ENCODE results near the gene XYLT1.
A peak's percentile ranks its signal among the peaks of the same experiment; 100 is the strongest.

XYLT1 gene

DNA sequence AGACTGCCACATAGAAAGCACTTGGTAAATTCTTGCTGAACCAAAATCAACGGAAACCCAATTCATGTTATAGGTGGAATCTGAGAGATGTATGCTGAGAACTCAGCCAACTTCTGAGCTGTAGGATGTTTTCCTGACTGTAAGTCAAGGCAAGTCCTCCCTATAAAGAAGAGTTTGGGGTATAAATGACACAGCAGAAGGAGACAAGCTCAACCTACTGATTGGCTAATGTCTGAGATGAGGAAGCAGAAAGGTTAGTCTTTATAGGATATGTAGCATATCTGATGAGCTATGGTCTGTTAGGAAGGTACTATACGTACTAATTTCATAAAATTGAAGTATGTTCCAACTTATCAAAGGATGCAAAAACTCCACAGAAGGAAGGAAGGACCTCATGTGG lies 99.5 kb downstream of the XYLT1 start:
- DNase-seq (ENCODE audit: low spot score): no peak

GRCh38 chr16:17370731-17371285 lies 100.0 kb downstream of the XYLT1 start:
- no peak for DNase-seq (ENCODE audit: low spot score)

GRCh38 chr16:17370223-17370707 lies 100.5 kb downstream of the XYLT1 start:
- no peak for DNase-seq (ENCODE audit: low spot score)

GRCh38 chr16:17369421-17370222 lies 101.1 kb downstream of the XYLT1 start:
- peak; percentile 89 for DNase-seq (ENCODE audit: low spot score)

DNA sequence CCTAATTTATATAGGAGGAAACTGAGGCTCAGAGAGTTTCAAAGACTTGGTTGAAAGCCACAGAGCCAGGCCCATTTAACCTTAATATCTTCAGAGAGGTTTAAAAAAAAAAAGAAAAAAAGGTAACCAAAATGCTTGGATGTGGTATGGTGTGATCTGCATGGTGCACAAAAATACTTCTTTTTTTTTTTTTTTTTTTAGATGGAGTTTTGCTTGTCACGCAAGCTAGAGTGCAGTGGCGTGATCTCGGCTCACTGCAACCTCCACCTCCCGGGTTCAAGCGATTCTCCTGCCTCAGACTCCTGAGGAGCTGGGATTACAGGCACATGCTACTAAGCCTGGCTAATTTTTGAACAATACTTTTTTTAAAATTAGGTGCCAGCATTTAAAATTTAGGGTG lies 101.8 kb downstream of the XYLT1 start:
- DNase-seq (ENCODE audit: low spot score): peak; percentile 55

DNA sequence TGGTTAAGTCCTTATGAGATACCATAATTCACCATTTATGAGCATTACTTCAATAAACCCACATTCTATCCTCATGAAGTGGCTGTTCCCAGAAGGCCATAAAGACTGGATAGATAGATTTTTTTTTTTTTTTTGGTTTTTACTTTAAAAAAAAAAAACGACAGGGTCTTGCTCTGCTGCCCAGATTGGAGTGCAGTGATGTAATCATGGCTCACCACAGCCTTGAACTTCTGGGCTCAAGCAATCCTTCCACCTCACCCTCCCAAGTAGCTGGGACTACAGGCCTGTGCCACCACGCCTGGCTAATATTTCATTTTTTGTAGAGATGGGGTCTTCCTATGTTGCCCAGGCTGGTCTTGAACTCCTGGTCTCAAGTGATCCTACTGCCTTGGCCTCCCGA lies 102.3 kb downstream of the XYLT1 start:
- no peak for DNase-seq (ENCODE audit: low spot score)

DNA sequence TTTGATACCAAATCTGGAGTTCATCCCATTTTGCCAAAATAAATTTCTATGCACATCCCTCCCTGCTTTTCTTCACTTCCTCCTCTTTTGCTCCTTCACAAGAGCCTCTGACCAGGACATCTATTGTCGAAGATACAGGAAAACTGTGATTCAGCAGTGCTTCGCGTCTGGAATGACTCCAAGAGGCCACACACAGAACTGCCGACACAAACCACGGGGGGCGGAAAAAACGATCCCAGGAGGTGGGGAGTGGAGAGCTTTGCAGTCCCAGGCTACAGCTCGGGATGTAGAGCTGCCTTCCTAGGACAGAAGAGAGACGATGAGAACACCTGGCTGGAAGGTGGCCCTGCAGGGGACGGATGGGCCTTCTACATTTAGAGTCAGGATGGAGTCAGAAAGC lies 102.8 kb downstream of the XYLT1 start:
- DNase-seq (ENCODE audit: low spot score): no peak

GRCh38 chr16:17367036-17367435 lies 103.7 kb downstream of the XYLT1 start:
- no peak for DNase-seq (ENCODE audit: low spot score)

- no peak for DNase-seq (ENCODE audit: low spot score)
These were observed 104.3 kb downstream of the XYLT1 start for GRCh38 chr16:17366299-17366961.

GRCh38 chr16:17365591-17366298 lies 105.0 kb downstream of the XYLT1 start:
- no peak for DNase-seq (ENCODE audit: low spot score)

- DNase-seq (ENCODE audit: low spot score): no peak
These were observed 105.6 kb downstream of the XYLT1 start for GRCh38 chr16:17365211-17365541.

GRCh38 chr16:17364319-17365210 lies 106.2 kb downstream of the XYLT1 start:
- peak; percentile 86 for DNase-seq (ENCODE audit: low spot score)

GRCh38 chr16:17362946-17363345 lies 107.8 kb downstream of the XYLT1 start:
- DNase-seq (ENCODE audit: low spot score): no peak

GRCh38 chr16:17362183-17362582 lies 108.6 kb downstream of the XYLT1 start:
- DNase-seq (ENCODE audit: low spot score): no peak

GRCh38 chr16:17360693-17361122 lies 110.1 kb downstream of the XYLT1 start:
- DNase-seq (ENCODE audit: low spot score): no peak

- DNase-seq (ENCODE audit: low spot score): peak; percentile 54
These were observed 110.9 kb downstream of the XYLT1 start for GRCh38 chr16:17359788-17360390.

GRCh38 chr16:17358846-17359245 lies 111.9 kb downstream of the XYLT1 start:
- no peak for DNase-seq (ENCODE audit: low spot score)

DNA sequence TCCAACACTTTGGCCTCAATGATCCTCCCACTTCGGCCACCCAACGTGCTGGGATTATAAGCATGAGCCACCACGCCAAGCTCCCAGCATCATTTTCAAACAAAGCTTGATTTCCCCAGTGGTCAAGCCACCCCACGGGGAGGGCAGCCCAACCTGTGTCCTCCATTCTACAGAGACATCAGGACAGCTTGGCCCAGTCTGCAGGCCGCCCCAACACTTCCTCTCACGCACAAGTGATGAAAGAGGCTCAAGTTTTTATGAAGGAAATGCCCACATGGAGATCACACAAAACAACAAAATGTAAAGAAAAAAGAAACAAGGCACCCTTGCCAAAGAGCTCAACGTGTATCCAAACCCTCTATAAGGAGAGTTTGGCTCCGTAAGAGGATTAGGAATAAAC lies 112.4 kb downstream of the XYLT1 start:
- no peak for DNase-seq (ENCODE audit: low spot score)

GRCh38 chr16:17357307-17358062 lies 113.3 kb downstream of the XYLT1 start:
- no peak for DNase-seq (ENCODE audit: low spot score)

GRCh38 chr16:17356243-17356933 lies 114.4 kb downstream of the XYLT1 start:
- DNase-seq (ENCODE audit: low spot score): no peak

Measured in CD4-positive, alpha-beta T cell treated with Interleukin-6 at 100 ng/mL for 8 hours (primary cell).